ENCODE data around the gene PEPD.

The PEPD gene

DNA sequence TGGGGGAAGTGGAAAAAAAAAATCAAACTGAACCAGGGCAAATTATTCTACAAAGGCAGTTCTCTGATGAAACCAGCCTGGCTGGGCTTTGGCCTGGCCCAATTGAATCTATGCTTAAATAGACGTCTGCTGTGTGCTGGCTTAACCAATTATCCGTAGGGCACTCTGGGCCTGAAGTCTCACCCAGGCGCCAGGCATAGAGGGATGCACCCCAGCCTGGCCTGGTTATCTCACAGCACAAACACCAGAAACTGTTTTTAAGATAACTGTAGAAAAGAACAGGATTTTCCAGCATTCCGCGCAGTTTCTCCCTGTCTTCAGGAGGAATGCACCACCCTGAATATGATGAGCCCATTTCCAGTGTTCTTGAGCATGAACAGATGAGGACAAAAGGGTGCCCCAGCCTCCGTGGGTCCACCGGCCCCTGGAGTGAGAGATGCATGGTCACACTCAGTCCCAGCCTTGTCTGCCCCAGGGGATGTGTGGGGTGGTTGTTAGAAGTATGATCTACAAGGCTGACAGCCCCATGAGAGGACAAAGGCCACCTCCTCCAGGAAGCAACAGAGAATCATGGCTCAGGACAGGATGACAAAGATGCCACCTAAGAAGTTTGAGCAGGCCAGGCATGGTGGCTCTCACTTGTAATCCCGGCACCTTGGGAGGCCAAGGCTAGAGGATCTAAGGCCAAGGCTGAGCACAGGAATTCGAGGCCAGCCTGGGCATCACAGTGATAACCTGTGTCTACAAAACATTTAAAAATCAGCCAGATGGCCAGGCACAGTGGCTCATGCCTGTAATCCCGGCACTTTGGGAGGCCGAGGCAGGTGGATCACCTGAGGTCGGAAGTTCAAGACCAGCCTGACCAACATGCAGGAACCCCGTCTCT lies 50.2 kb downstream of the PEPD start:
- DNase-seq = no peak

DNA sequence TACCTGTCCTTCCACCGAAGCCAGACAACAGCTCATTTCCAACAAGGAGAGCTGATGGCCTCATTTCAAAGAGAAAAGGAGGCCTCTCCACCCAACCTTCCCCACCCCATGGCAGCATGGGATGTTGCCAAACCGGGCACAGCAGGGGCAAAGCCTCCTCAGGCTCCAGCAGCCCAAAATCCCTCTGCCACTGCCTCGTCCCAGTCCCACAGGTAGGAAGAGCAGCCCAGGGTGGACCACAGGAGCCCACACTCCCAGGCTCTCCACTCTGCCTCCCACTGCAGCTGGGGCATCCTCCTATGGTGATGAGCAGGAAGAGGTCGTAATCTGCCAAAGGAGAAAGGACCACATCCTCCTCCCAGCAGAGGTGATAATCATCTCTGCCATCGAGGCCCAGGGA lies 50.9 kb downstream of the PEPD start:
- DNase-seq = no peak

- no peak for DNase-seq
Measured at GRCh38 chr19:33470040-33470330, 51.6 kb downstream of the PEPD start.

- DNase-seq = no peak
Measured at GRCh38 chr19:33469171-33470039, 52.2 kb downstream of the PEPD start.

- no peak for DNase-seq
Measured at GRCh38 chr19:33468361-33469170, 53.0 kb downstream of the PEPD start.

DNA sequence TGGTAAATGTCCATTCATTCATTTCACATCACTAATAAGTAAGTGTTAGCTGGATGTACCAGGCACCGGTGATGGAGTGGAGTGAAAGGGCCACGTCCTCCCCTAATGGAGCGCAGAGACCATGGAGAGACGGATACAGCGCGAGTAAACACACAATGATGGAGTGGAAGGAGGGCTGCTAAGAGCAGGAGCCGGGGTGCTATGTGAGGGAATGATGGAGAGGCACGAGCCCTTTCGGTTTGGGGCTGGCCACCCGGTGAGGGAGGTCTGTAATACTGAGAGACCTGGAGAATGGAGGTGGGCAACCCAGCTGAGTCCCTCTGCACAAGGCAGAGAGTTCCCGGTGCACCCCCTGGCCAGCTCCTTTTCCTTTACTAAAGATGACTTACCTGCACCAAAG lies 53.7 kb downstream of the PEPD start:
- no peak for DNase-seq

- DNase-seq = no peak
Measured at GRCh38 chr19:33465834-33466233, 55.8 kb downstream of the PEPD start.

DNA sequence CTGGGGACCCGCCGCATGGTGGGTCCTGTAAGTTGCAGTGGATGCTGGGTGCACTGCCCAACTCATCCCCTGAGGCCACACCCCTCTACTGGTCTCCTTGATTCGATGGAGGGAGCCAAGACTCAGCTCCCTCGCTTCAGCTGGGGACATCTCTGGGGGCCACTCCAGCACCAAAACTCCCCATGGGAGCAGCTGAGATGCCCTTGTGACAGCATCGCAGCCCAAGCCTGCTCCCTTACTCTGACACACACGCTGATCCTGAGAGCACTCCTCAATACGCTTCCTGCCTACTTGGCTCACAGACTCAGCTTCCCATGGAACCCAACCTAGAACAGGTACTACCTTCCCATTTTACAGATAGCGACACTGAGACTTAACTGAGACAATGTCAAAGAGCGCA lies 56.2 kb downstream of the PEPD start:
- no peak for DNase-seq

- no peak for DNase-seq
Measured at GRCh38 chr19:33464733-33465115, 56.9 kb downstream of the PEPD start.

DNA sequence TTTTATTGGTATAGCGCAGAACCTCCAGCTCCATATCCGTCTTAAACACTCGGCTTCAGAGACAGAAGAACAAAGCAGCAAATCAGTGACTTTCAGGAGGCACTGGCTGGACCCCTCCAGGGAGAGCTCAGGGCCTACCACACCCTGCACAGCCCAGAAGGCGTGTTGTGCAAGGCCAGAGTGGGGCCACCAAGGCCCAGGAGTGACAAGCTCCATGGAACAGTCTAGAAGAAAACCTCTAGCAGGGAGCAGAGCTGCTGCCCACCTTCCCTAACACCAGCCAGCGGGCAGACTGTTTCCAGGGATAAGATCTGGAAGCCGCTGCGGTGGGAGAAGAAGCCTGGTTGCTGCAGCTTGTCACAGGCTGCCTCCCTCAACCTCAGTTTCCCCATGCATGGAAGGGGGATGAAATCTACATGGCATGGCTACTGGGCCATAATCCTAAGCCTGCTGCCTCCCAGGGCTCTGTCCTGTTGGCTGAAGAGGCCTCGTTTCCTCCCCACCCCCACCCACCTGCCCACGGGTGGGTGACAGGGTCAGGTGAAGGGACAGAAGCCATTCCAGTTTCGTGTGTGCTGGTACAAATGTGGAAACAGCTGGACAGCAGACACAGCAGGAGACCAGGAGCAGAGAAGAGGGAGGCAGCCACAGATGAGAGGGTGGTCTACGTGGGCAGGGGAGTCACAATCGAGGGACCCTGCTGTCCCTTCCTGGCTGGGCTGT lies 57.4 kb downstream of the PEPD start:
- no peak for DNase-seq

DNA sequence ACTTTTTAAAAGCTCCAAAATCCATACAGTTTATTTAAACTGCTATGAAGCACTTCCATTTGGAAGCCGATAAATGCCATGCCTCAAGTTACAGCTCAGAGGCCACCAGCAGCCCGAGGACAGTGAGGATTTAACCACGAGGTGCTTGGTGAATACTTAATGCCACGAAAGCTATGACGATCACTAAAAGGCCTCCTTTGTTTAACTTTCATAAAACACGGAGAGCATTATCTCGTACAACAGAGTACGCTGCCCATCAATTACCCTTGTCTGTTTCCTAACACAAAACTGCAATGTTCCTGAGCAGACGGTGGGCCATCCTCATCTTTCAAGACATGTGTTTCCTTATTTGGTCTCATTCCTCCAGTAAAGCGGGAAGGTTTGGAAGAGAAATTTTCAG lies 58.4 kb downstream of the PEPD start:
- DNase-seq = no peak

DNA sequence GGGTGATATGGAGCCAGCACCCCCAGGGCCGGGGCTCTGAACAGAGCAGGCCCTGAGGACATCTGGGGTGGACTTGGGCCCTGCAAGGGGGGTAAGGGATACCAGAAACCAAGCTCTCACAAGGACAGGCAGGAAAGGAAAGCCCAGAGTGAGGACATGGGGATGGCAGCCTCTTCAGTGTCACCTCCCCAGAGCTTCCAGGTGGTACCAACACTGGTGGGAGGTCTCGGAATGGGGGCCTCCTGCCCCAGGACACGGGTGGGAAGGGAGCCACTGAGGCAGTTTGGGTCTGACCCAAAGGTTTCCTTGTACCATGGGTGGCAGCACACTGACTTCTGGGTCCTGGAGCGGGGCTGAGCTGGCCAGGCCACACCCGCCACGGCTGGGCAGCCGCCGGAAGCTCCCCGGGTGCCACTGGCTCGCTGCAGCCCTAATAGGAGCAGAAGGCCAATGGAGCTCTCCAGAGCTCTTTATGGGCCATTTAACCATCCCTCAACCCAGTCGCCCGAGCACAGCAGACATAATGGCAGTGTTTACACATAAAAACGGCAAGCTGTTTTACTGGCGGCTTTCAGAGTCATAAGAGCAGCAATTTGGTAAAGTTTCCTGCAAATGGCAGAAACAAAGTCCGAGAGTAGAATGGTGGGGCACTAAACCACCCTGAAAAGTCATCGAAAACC lies 59.3 kb downstream of the PEPD start:
- DNase-seq = no peak

- no peak for DNase-seq
Measured at GRCh38 chr19:33461256-33462111, 60.1 kb downstream of the PEPD start.

GRCh38 chr19:33460221-33460908 lies 61.2 kb downstream of the PEPD start:
- DNase-seq = no peak

DNA sequence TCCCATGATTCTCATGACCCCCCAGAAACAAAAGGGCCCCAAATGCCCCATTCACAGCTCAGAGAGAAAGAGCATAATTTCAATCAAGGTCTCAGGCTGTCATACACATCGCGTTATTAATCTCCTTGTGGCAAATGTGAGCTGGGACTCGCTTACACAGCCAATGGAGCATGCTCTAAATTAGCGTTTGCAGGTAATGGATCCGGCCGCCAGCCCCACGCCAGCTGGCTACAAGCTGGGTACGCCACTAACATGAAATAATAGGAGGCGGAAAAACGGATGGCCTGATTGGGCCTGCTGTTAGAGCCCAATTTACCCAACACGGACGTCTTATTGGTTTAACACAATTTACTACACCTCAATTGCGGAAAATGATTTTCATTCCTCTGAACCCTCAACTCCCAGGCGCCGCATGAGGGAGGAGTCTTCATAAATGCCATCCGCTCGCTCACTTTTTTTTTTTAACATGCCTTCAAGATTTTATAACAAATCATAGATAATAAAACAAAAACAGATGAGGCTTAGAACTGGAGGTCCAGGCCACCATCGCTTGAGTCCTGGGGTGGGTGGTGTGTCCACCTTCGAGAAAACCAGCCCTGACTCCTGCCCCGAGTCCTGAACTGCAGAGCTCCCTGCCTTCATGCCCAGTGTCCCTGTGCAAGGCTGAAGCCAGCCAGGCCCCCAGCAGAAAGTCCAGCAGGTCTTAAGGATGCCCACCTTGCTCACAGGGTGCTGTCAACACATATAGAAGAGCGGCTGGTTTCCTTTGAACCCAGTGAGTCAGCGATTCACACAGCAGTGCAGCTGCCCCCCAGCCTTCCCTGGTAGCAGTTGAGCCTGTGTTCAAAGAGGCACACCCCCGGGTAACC lies 62.1 kb downstream of the PEPD start:
- DNase-seq = no peak

DNA sequence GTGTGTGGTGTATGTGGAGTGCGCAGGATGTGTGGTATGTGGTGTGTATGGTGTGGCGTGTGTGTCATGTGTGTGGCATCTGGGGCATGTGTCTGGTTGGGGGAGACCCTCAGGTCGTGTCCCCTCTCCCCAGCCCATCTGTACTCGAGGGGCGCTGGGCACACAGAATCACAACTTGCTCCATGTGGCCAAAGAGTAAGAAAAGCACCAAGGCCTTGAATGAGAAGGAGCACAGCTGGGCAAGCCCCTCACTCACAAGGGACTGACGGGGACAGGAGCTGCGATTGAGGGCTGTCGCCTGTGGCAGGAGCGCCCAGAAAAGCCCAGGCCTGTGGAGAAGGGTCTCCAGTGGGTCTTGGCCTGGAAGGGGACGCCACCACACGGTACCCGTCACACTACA lies 62.8 kb downstream of the PEPD start:
- DNase-seq = no peak

GRCh38 chr19:33458171-33458633 lies 63.4 kb downstream of the PEPD start:
- no peak for DNase-seq

- no peak for DNase-seq
Measured at GRCh38 chr19:33456845-33457220, 64.8 kb downstream of the PEPD start.

DNA sequence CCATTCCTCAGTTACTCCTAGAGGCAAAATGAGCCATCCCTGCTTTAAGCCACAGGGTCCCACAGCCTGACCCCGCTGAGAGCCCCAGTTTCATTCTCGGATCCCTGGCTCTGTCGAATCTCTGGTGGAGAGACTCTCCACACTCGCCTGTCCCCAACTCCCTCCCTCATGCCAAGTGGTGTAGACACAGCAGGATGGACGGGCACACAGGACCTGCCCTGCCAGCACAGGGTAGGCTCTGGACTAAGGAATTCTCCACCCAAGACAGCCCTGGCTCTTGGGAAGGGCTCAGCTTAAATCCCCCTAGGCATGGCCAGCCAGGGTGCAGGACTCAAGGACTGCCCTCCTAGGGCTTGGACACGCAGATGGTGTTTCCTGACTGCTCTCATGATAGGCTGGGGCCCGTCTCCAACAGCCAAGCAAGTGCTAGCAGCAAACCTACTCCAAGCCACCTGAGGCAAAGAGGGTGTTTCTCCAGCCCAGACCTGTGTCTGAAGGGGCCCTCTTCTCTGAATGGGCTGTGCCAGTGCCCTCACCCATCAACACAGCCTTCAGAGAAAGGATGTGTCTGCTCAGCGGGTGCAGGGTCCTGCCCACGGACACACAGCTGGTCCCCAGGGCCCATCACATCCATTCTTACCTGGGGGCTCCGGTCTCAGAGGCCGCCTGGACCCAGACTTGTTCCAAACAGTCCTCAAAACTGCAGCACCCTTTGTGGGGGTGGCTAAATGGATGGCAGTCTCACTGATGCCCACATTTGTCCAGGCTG lies 65.3 kb downstream of the PEPD start:
- no peak for DNase-seq

Data from suppressor macrophage treated with lipopolysaccharide for 4 hours (primary cell).